ENCODE measurements around the gene EZR.
"Not testable (repeated sequence)": the region's sequence is repeated elsewhere in the genome, so short reads cannot be mapped to it uniquely, and the experiment has no call there.

DNA sequence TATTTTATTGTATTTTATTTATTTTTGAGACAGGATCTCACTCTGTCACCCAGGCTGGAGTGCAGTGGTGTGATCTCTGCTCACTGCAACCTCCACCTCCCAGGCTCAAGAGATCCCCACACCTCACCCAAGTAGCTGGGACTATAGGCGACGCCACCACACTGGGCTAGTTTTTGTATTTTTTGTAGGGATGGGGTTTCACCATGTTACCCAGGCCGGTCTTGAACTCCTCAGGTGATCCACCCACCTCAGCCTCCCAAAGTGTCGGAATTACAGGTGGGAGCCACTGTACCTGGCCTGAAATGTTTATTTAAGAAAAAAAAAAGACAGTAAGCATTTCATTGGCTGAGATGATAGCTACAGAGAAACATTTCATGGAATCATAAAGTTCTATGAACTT is 4.4 kb upstream of the EZR start:
- TF ChIP-seq, protein P1, sequence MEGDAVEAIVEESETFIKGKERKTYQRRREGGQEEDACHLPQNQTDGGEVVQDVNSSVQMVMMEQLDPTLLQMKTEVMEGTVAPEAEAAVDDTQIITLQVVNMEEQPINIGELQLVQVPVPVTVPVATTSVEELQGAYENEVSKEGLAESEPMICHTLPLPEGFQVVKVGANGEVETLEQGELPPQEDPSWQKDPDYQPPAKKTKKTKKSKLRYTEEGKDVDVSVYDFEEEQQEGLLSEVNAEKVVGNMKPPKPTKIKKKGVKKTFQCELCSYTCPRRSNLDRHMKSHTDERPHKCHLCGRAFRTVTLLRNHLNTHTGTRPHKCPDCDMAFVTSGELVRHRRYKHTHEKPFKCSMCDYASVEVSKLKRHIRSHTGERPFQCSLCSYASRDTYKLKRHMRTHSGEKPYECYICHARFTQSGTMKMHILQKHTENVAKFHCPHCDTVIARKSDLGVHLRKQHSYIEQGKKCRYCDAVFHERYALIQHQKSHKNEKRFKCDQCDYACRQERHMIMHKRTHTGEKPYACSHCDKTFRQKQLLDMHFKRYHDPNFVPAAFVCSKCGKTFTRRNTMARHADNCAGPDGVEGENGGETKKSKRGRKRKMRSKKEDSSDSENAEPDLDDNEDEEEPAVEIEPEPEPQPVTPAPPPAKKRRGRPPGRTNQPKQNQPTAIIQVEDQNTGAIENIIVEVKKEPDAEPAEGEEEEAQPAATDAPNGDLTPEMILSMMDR (conservative IDR thresholded peaks at IDR 0.05; ENCODE audit: low read length): not testable (repeated sequence)
- not testable (repeated sequence) for TF ChIP-seq EZH2phosphoT487 (IDR thresholded peaks at IDR 0.05; ENCODE audit: borderline replicate concordance, low read depth, low read length)

Measured in OCI-LY7 (cell line).